Bronchial epithelial cell (primary cell): ENCODE measurements around the gene PDZD11. TPM values are rescaled to one million over a fixed set of nuclear protein-coding genes. Genes with fewer than 3 reads are reported as not detected.

Source experiments
- DNase-seq: peaks from one replicate; pipeline ENCODE4 v3.0.0-alpha.2; 2010; ENCODE audit warnings: low read depth
- FAIRE-seq: peaks from 2 replicates; lab custom pipeline; 2011; peaks lifted over from hg19 to GRCh38; lab: Jason Lieb, UNC
- H3K27me3 ChIP-seq: 2 replicates; pipeline ENCODE4 v1.5.1; 2011; ENCODE audit warnings: low read length; ENCODE audit not compliant: control insufficient read depth, insufficient read depth
- H3K36me3 ChIP-seq: 2 replicates; pipeline ENCODE4 v1.5.1; 2011; ENCODE audit warnings: low read length; ENCODE audit not compliant: control insufficient read depth, insufficient read depth
- H3K4me3 ChIP-seq: 2 replicates; pipeline ENCODE4 v1.5.1; 2011; ENCODE audit warnings: mild to moderate bottlenecking, low read depth, low read length, control low read depth
- total RNA-seq: library from RNA; depleted of rRNA; stranded (reverse); fragments of >200 nt; gene quantifications from 2 replicates; pipeline ENCODE4 v1.2.1, GENCODE V29; 2014
- TF ChIP-seq, protein P1 (sequence below): IDR thresholded peaks from 2 replicates; pipeline ENCODE4 v1.5.1; 2011; ENCODE audit warnings: mild to moderate bottlenecking, moderate library complexity, low read length, control low read depth, inconsistent platforms; ENCODE audit not compliant: insufficient read depth, severe bottlenecking

PDZD11 gene
- total RNA-seq, 1 donor from 2014 or later: 18.7 TPM

- TF ChIP-seq, protein P1, sequence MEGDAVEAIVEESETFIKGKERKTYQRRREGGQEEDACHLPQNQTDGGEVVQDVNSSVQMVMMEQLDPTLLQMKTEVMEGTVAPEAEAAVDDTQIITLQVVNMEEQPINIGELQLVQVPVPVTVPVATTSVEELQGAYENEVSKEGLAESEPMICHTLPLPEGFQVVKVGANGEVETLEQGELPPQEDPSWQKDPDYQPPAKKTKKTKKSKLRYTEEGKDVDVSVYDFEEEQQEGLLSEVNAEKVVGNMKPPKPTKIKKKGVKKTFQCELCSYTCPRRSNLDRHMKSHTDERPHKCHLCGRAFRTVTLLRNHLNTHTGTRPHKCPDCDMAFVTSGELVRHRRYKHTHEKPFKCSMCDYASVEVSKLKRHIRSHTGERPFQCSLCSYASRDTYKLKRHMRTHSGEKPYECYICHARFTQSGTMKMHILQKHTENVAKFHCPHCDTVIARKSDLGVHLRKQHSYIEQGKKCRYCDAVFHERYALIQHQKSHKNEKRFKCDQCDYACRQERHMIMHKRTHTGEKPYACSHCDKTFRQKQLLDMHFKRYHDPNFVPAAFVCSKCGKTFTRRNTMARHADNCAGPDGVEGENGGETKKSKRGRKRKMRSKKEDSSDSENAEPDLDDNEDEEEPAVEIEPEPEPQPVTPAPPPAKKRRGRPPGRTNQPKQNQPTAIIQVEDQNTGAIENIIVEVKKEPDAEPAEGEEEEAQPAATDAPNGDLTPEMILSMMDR: no peak
- FAIRE-seq (no peak), DNase-seq (no peak)
- H3K27me3 ChIP-seq: no peaks in the 10 kb centered on the region
- no peak overlapping the region for H3K4me3 ChIP-seq
- H3K36me3 ChIP-seq: no peaks in the 10 kb centered on the region
Measured at GRCh38 chrX:70322784-70323183, 33.1 kb upstream of the PDZD11 start.

GRCh38 chrX:70313503-70313902 lies 23.8 kb upstream of the PDZD11 start:
- Histone ChIP-seq H3K27me3 (no peaks in the 10 kb centered on the region), H3K4me3 (no peak overlapping the region), H3K36me3 (no peaks in the 10 kb centered on the region)
- FAIRE-seq (no peak), DNase-seq (no peak)
- TF ChIP-seq, protein P1: no peak

DNA sequence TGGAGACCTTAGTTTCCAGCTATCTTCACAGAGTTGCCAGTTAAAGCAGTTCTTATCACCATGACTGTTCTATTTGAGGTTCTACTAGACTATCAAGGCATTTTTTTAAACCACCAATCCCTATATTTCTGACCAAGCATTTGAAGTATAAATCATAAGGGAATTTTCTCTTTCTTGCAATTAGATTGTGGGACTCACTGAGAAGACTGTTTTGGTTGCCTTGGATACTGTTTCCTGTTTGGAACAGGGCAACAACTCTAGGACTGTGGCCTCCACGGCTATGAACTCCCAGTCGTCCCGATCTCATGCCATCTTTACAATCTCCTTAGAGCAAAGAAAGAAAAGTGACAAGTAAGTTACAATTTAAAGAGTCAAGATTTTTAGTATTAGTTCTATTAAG lies 12.0 kb upstream of the PDZD11 start:
- H3K27me3 ChIP-seq: no peaks in the 10 kb centered on the region
- H3K36me3 ChIP-seq: no peaks in the 10 kb centered on the region
- FAIRE-seq (no peak), DNase-seq (no peak)
- TF ChIP-seq, protein P1: no peak
- no peak overlapping the region for H3K4me3 ChIP-seq

- Histone ChIP-seq H3K27me3 (no peaks in the 10 kb centered on the region), H3K4me3 (no peak overlapping the region), H3K36me3 (no peaks in the 10 kb centered on the region)
- TF ChIP-seq, protein P1: no peak
- DNase-seq (peak; percentile 53), FAIRE-seq (no peak)
Measured at GRCh38 chrX:70293621-70294020, 3.9 kb upstream of the PDZD11 start.

DNA sequence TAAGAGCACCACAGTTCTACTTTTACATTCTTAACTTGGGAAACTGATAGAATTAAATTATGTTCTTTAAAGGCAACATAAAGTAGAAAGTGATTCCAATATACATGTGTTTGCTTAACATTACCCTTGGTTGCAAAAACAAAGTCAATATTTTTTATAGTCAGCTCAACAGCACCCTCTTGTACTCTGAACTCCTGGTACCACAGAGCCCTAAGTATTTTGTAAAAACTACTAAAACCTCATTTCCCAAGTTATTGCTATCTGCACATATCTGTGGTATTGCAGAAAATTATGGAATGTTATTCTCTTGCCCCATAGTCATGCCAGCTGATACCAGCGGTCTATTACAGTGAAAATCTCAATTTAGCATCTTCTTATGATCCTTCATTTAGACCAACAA lies 3.1 kb upstream of the PDZD11 start:
- TF ChIP-seq, protein P1: no peak
- no peak for DNase-seq
- no peaks in the 10 kb centered on the region for H3K36me3 ChIP-seq
- H3K27me3 ChIP-seq: no peaks in the 10 kb centered on the region
- FAIRE-seq: no peak
- H3K4me3 ChIP-seq: no peak overlapping the region

DNA sequence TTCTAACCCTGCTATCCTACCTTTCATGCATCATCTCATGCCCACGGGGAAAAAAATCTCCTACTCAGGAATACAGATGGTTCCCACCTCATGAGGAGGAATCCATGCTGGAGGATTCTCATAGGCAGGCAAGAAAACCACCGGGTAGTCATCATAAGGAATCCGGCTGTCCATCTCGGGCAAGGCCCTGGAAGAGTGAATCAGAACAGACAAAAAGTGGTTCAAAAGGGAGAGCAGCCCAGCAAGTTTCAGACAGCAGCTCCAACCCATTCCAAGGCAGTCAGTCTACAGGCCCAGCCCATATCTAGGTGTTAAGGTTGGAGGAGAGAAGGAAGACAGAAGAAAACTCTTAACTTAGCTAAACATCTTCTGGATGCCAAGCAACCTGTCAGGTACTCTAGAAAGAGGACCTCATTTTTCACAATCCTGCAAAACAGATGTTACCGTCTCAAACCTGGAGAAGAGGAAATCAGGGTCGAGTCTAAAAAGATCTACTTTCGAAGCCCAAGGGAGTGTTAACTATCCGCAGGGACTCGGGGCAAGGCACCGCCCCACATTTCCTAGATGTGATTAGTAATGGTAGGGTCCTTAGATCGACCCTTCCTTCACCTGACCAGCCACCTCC lies 447 bp downstream of the PDZD11 start:
- Histone ChIP-seq H3K4me3 (peak overlapping the region; percentile 74), H3K27me3 (no peaks in the 10 kb centered on the region), H3K36me3 (peaks cover 2% of the 10 kb centered on the region)
- TF ChIP-seq, protein P1: no peak
- DNase-seq (peak; percentile 3), FAIRE-seq (no peak)
